Erythroblast (primary cell): ENCODE measurements around the gene SLC25A25.

Source experiments
- GATA1 ChIP-seq: IDR thresholded peaks from 2 replicates; pipeline ENCODE4 v1.6.1; 2011; ENCODE audit warnings: low read depth, mild to moderate bottlenecking, control low read depth, low read length, moderate library complexity
- POLR2A ChIP-seq: IDR thresholded peaks from 2 replicates; pipeline ENCODE4 v1.6.1; 2011; ENCODE audit warnings: mild to moderate bottlenecking, low read length

DNA sequence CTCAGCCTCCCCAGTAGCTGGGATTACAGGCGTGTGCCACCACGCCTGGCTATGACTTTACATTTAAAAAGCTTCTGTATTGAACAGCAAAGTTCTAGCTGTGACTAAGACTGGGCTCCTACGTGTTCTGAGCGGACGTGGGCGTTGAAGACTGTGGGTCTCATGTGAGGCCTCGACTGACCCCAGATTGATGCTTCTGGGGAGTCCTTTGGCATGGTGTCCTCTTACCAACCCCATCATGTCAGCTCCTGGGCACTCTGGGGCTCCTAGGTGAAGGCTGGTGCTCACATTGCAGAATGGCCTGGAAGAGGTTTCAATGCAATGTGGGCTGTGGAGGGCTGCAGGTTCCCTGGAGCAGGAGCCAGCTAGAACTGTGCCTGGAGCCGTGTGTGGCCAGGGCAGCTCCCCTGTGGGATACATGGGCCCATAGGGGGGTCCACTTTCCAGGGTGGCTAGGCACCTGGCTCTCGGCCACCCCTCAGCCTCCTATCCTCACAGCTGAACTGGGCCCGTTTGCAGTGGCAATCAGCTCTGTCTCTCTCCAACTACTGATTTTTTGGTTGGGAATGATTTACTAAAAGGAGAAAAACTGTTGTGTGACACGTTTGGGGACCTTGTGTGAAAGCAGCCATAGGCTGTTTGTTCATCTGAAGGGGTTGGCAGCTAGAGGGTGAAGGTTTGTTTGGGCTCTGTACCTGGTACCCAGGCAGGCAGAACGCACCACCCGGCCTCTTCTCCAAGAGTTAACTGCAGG lies 29.7 kb downstream of the SLC25A25 start:
- TF ChIP-seq POLR2A: no peak
- no peak for TF ChIP-seq GATA1
